GM12892 (cell line): ENCODE data around the gene CCDC70.

Experiments
- POLR2A ChIP-seq: IDR thresholded peaks from 2 replicates; pipeline ENCODE4 v1.6.1; 2011; ENCODE audit warnings: low read depth, low read length, control low read depth
- POLR2AphosphoS5 ChIP-seq: IDR thresholded peaks from 2 replicates; pipeline ENCODE4 v1.6.1; 2011; ENCODE audit warnings: low read depth, low read length, control low read depth

GRCh38 chr13:51843529-51843928 is 18.2 kb upstream of the CCDC70 start:
- TF ChIP-seq POLR2AphosphoS5 = no peak
- TF ChIP-seq POLR2A = no peak
